GM21737 (cell line): ENCODE data around the gene CTNNA2.
"Not testable (repeated sequence)": the region's sequence is repeated elsewhere in the genome, so short reads cannot be mapped to it uniquely, and the experiment has no call there.

Experiments used
- ATAC-seq: cut with Tn5 transposase; IDR thresholded peaks from one replicate; pipeline ENCODE4 v1.9.1; 2021; ENCODE audit warnings: mild to moderate bottlenecking, moderate library complexity; ENCODE audit not compliant: unreplicated experiment

The CTNNA2 gene

GRCh38 chr2:80016171-80016570, 503.3 kb downstream of the CTNNA2 start:
- ATAC-seq: no peak

- ATAC-seq: no peak
These were observed 507.0 kb downstream of the CTNNA2 start for GRCh38 chr2:80019571-80020460.

- ATAC-seq: no peak
These were observed 509.2 kb downstream of the CTNNA2 start for GRCh38 chr2:80022018-80022417.

- no peak for ATAC-seq
These were observed 513.3 kb downstream of the CTNNA2 start for GRCh38 chr2:80026040-80026729.

- ATAC-seq: no peak
These were observed 515.2 kb downstream of the CTNNA2 start for GRCh38 chr2:80028051-80028450.

GRCh38 chr2:80028584-80028983, 515.7 kb downstream of the CTNNA2 start:
- ATAC-seq: no peak

GRCh38 chr2:80030135-80030534, 517.3 kb downstream of the CTNNA2 start:
- no peak for ATAC-seq

- ATAC-seq: not testable (repeated sequence)
These were observed 519.8 kb downstream of the CTNNA2 start for GRCh38 chr2:80032684-80033083.

DNA sequence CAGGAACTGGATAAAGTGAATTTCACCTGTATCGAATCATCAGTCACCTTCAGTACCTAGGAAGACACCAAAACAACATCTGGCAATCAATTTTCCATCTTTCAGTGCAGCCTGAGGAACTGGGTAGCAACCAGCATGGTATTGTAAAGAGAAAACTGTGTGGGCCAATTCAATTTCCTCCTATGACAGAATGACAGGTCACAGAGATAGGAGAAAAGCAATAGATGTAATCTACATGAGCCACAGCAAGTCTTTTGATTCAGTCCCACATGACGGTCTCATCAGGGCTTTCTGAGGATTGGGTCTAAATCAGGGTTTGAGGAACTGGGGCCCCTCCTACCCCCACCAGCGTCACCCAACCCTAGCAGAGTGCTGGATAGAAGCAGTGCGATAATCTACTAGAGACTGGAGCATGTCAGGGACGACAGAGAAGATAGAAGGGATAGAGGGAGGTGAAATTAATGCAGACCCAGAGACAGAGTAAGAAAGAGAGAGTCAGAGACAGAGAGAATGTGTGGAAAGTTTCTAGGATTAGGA, 523.0 kb downstream of the CTNNA2 start:
- no peak for ATAC-seq

- ATAC-seq: no peak
These were observed 524.5 kb downstream of the CTNNA2 start for GRCh38 chr2:80037310-80037709.

- ATAC-seq: no peak
These were observed 527.4 kb downstream of the CTNNA2 start for GRCh38 chr2:80040226-80040625.

GRCh38 chr2:80042635-80043034, 529.8 kb downstream of the CTNNA2 start:
- ATAC-seq: no peak

GRCh38 chr2:80048296-80048695, 535.4 kb downstream of the CTNNA2 start:
- no peak for ATAC-seq

- ATAC-seq: no peak
These were observed 537.4 kb downstream of the CTNNA2 start for GRCh38 chr2:80050246-80050645.

GRCh38 chr2:80053522-80054345, 540.9 kb downstream of the CTNNA2 start:
- ATAC-seq: no peak

- ATAC-seq: no peak
These were observed 541.5 kb downstream of the CTNNA2 start for GRCh38 chr2:80054346-80054675.

- ATAC-seq: no peak
These were observed 545.1 kb downstream of the CTNNA2 start for GRCh38 chr2:80057956-80058355.

GRCh38 chr2:80058562-80058961, 545.7 kb downstream of the CTNNA2 start:
- ATAC-seq: no peak

- no peak for ATAC-seq
These were observed 546.6 kb downstream of the CTNNA2 start for GRCh38 chr2:80059447-80059846.

- no peak for ATAC-seq
These were observed 549.0 kb downstream of the CTNNA2 start for GRCh38 chr2:80061881-80062280.

- ATAC-seq: no peak
These were observed 549.4 kb downstream of the CTNNA2 start for GRCh38 chr2:80062298-80062697.
